Parietal lobe (tissue), 1 donor: ENCODE results near the gene MDFIC. TPM values are rescaled to one million over a fixed set of nuclear protein-coding genes. Genes with fewer than 3 reads are reported as not detected.

Experiments used
- total RNA-seq: library from RNA; depleted of rRNA; stranded (reverse); fragments of >200 nt; gene quantifications from one replicate; pipeline ENCODE4 v1.2.3, GENCODE V29; 2014

Gene MDFIC, protein sequence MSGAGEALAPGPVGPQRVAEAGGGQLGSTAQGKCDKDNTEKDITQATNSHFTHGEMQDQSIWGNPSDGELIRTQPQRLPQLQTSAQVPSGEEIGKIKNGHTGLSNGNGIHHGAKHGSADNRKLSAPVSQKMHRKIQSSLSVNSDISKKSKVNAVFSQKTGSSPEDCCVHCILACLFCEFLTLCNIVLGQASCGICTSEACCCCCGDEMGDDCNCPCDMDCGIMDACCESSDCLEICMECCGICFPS
- total RNA-seq, result 5.3 TPM

DNA sequence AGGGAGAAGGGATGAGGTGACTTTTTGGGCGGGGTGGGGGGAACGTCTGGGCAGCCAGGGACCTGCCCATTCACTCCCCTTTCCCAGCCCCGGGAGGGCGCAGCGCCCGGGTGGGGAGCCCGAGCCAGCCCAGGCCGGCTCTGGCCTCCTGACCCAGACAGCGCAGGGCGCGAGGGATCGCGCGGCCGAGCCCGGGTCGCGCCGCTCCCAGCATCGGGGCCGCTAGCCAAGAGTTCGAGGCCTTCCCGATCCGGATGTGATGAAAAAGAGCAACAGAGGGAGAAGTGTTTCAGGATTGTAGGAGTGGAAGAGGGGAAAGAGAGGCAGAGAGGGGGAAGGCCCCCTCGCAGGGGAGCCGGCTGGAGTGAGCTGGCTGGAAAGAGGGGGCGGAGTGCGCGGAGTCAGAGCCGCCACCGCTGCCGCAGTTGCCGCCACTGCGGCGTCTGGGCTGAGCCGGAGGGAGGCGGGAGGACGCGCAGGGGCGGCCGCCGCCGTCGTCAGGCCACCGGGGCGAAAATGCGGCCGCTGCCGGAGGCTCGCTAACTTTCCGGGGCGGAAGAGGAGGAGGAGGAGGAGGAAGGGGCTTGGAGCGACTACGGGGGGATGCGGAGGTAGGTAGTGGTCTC is at the start of gene MDFIC:
TSS of gene MDFIC (plus strand) at position 69 of the 626 bp plus-strand sequence. CDS start 940 bp downstream, outside the sequence.

